K562 (cell line): ENCODE results near the gene PPAN. TPM values are rescaled to one million over a fixed set of nuclear protein-coding genes. Genes with fewer than 3 reads are reported as not detected.

Experiments
- ATAC-seq: fragments of 200-7000 bp; cut with Tn5 transposase; 3 replicates; pipeline ENCODE4 v1.9.1; 2020; ENCODE audit warnings: moderate library complexity
- BruUV-seq: library from RNA; stranded (reverse); fragments of 400-500 nt; replicated peaks from 2 replicates; lab custom pipeline; 2021; lab: Mats Ljungman, UMichigan
- CTCF ChIA-PET: fragments of 300-600 bp; formaldehyde crosslinking; extraction: SDS; loops from one replicate; lab custom pipeline; 2021; ENCODE audit warnings: low intra/inter-chr PET ratio; lab: Yijun Ruan, JAX
- POLR2A ChIA-PET: fragments of 300-600, 350-650 bp; sonication (Branson Sonifier 250); formaldehyde crosslinking; extraction: SDS; loops from one replicate; lab custom pipeline; 2021; ENCODE audit warnings: antibody characterized with exemption, inconsistent platforms; lab: Yijun Ruan, JAX
- DNase-seq, 4 experiments: peaks; one replicate each; pipeline versions ENCODE4 v3.0.0 to v3.0.0-alpha.2; 2011 to 2018; ENCODE audit warnings: low spot score in 3 of 4, mixed read lengths in 3 of 4; ENCODE audit errors: extremely low read depth in 1 of 4
- FAIRE-seq: peaks from 2 replicates; lab custom pipeline; 2011; peaks lifted over from hg19 to GRCh38; lab: Jason Lieb, UNC
- H2AFZ ChIP-seq: 2 replicates; pipeline ENCODE4 v1.6.0; 2011; ENCODE audit warnings: low read depth, low read length, control low read depth, inconsistent platforms
- H3K27ac ChIP-seq: fragments of 200-600 bp; 3 replicates; pipeline ENCODE4 v1.8.0; 2011; ENCODE audit warnings: low read depth, mild to moderate bottlenecking, control low read depth, inconsistent platforms, low read length, moderate library complexity, mixed read lengths; ENCODE audit errors: extremely low read depth
- H3K27me3 ChIP-seq, 2 experiments: fragments of 300-600 bp in 1 of 2; 2 replicates in 1 of 2; 3 replicates in 1 of 2; pipeline versions ENCODE4 v1.6.0 to v1.8.0; 2011; ENCODE audit warnings: inconsistent platforms in 2 of 2, low read length in 2 of 2, mild to moderate bottlenecking in 1 of 2, mixed read lengths in 1 of 2, moderate library complexity in 1 of 2; ENCODE audit not compliant: control insufficient read depth in 2 of 2, insufficient read depth in 2 of 2
- H3K36me3 ChIP-seq: fragments of 300-600 bp; 3 replicates; pipeline ENCODE4 v1.8.0; 2011; ENCODE audit warnings: mild to moderate bottlenecking, low read length, inconsistent platforms; ENCODE audit not compliant: control insufficient read depth, insufficient read depth
- H3K4me1 ChIP-seq, 2 experiments: fragments of 200-600 bp in 1 of 2; replicated peaks in 1 of 2; 2 replicates in 1 of 2; 3 replicates in 1 of 2; pipeline versions ENCODE4 v1.5.1 to v1.8.0; 2011; ENCODE audit warnings: inconsistent platforms in 2 of 2, low read length in 2 of 2, mild to moderate bottlenecking in 1 of 2, mixed read lengths in 1 of 2, moderate library complexity in 1 of 2; ENCODE audit not compliant: control insufficient read depth in 2 of 2, insufficient read depth in 2 of 2
- H3K4me2 ChIP-seq: 2 replicates; pipeline ENCODE4 v1.6.1; 2011; ENCODE audit warnings: low read length, control low read depth, inconsistent platforms, mixed read lengths; ENCODE audit not compliant: insufficient read depth
- H3K4me3 ChIP-seq: fragments of 200-600 bp; sonication (generic), shearing (Covaris generic); 2 replicates; pipeline ENCODE4 v1.5.1; 2016; ENCODE audit warnings: control low read depth, inconsistent platforms
- H3K79me2 ChIP-seq: fragments of 200-600 bp; 3 replicates; pipeline ENCODE4 v1.8.0; 2011; ENCODE audit warnings: low read length, inconsistent platforms; ENCODE audit not compliant: control insufficient read depth, insufficient read depth
- H3K9ac ChIP-seq, 2 experiments: 2 replicates each; pipeline versions ENCODE4 v1.6.0 to v1.6.1; 2011; ENCODE audit warnings: low read depth in 2 of 2, low read length in 2 of 2, control low read depth in 1 of 2, inconsistent platforms in 1 of 2, mild to moderate bottlenecking in 1 of 2, mixed read lengths in 1 of 2; ENCODE audit not compliant: insufficient read depth in 1 of 2
- H3K9me1 ChIP-seq: one replicate; pipeline ENCODE4 v1.6.0; 2011; ENCODE audit warnings: inconsistent platforms, mild to moderate bottlenecking, low read length, moderate library complexity; ENCODE audit not compliant: control insufficient read depth, insufficient read depth
- H3K9me3 ChIP-seq: replicated peaks from 2 replicates; pipeline ENCODE4 v1.5.1; 2011; ENCODE audit warnings: low read depth, low read length, inconsistent platforms; ENCODE audit not compliant: control insufficient read depth, insufficient read depth
- H4K20me1 ChIP-seq: replicated peaks from 2 replicates; pipeline ENCODE4 v1.6.1; 2011; ENCODE audit warnings: low read length, inconsistent platforms, mixed read lengths; ENCODE audit not compliant: control insufficient read depth, insufficient read depth
- MIER1 ChIP-seq: fragments of 450-650 bp; IDR thresholded peaks from 2 replicates; pipeline ENCODE4 v1.6.1; 2016; ENCODE audit warnings: antibody characterized with exemption, mild to moderate bottlenecking, low read depth
- ZBTB33 ChIP-seq: sonication (generic); formaldehyde crosslinking; IDR thresholded peaks from 2 replicates; pipeline ENCODE4 v1.8.1; 2023; ENCODE audit warnings: mild to moderate bottlenecking, missing genetic modification reagents
- whole genome bisulfite sequencing: fragments of 100-300 bp; shearing (Covaris generic); methylation state at CpG from one replicate; pipeline ENCODE4 v1.1.6; 2016; ENCODE audit warnings: low coverage, mixed read lengths; ENCODE audit not compliant: insufficient coverage; ENCODE audit errors: missing lambda C conversion rate; 5-methylcytosine and 5-hydroxymethylcytosine counted together
- in situ Hi-C: fragments of 300-500 bp; cut with MboI; formaldehyde crosslinking; loops from 4 replicates; pipeline ENCODE4 v1.15.0; 2018; ENCODE audit warnings: inconsistent platforms, mixed read lengths
- intact Hi-C: fragments of 100-400 bp; cut with micrococcal nuclease; formaldehyde crosslinking; loops from 2 replicates; pipeline ENCODE4 v1.14.2; 2022
- polyA plus RNA-seq, 8 experiments: library from polyadenylated mRNA; depleted of rRNA in 4 of 8; stranded (reverse) in 5 of 8; unstranded in 3 of 8; fragments of >200 nt; fragmentation: Nextera tagmentation in 2 of 8; fragmentation: Illumina TruSeq in 1 of 8; extraction: Ambion mirVana in 2 of 8; extraction: Trizol in 1 of 8; gene quantifications; 2 replicates each; pipeline versions ENCODE4 v1.2.1 to v1.2.3, GENCODE V29; 2011 to 2014; ENCODE audit warnings: inconsistent platforms in 1 of 8, missing spikeins in 1 of 8
- total RNA-seq, 7 experiments: library from RNA; depleted of rRNA in 6 of 7; stranded (reverse); fragments of >200 nt in 6 of 7; fragmentation: Illumina TruSeq in 2 of 7; extraction: Trizol in 2 of 7; gene quantifications; 2 replicates each; pipeline versions ENCODE4 v1.2.1 to v1.2.3, GENCODE V29; 2011 to 2021; ENCODE audit warnings: low replicate concordance in 1 of 7

The PPAN gene
- total and polyA plus RNA-seq, 9 of the 15 experiments (the other 6 are each of a cell fraction or from before 2014, with no cell fraction given), result 2.2 to 129 (median 59.1) TPM

DNA sequence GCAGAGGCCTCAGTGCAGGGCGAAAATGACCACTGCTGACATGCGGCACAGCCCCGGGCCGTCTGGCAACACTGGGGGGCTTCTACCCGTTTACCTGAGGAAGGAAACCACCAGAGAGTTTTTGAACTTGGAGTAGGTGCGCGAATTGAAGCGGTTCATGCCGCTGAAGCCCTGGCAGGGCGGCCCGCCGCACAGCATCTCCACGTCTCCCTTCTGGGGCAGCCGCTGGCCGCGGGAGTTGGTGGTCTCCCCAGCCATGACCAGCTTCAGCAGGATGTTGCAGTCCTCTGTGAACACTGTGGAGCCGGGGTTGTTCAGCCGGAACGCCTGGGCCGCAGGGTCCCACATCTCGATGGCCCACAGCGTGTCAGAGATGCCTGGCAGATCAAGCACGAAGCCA, 33.8 kb downstream of the PPAN start:
- CTCF ChIA-PET, result no interaction called here
- peaks cover 98% of the 10 kb centered on the region for H3K36me3 ChIP-seq
- no peak for DNase-seq

More for the DNA sequence above, 33.8 kb downstream of the PPAN start:
- 91% methylated on average over 12 of the region's 23 CpGs for WGBS
- Histone ChIP-seq H3K9me3 (no peaks in the 10 kb centered on the region), H3K4me2 (no peak overlapping the region), H3K4me1 (0 out of 5 replicates have a peak, but pooled peaks cover 0 to 12% of the 10 kb centered on the region in 2 experiments), H3K9me1 (no peaks in the 10 kb centered on the region), H3K4me3 (no peak overlapping the region), H2AFZ (no peak overlapping the region), H3K27me3 (no peaks in the 10 kb centered on the region), H3K79me2 (no peaks in the 10 kb centered on the region), H4K20me1 (0 out of 2 replicates have a peak, but pooled peaks cover 5% of the 10 kb centered on the region), H3K9ac (no peak overlapping the region), H3K27ac (no peak overlapping the region)
- no TSS peak for BruUV-seq
- peak; percentile 47; the same call in 1 of the 2 replicates for TF ChIP-seq ZBTB33 (CRISPR knock-in tag)
- no peak for TF ChIP-seq MIER1
- intact Hi-C loops, result no loop called here
- in situ Hi-C loops, result no loop called here
- POLR2A ChIA-PET, result interaction anchor here (0.6 to 1.5 kb wide), 4 partner anchors 11 to 130 kb away, joined by 3 read pairs; no protein-coding TSS in a partner anchor
- FAIRE-seq (no peak), ATAC-seq (no peak)
